Stimulated activated CD4-positive, alpha-beta T cell treated with anti-CD3 and anti-CD28 coated beads, Interleukin-15, amount 100 ng/mL, for 1 hour (primary cell): ENCODE results near the gene SOD2.
"Not testable (repeated sequence)": the region's sequence is repeated elsewhere in the genome, so short reads cannot be mapped to it uniquely, and the experiment has no call there.

ENCODE experiments used
- DNase-seq, 2 donors: peaks; one replicate each; pipeline ENCODE4 v3.0.0-alpha.2; 2020; ENCODE audit warnings: low read depth in 1 of 2, low spot score in 1 of 2

SOD2 gene

DNA sequence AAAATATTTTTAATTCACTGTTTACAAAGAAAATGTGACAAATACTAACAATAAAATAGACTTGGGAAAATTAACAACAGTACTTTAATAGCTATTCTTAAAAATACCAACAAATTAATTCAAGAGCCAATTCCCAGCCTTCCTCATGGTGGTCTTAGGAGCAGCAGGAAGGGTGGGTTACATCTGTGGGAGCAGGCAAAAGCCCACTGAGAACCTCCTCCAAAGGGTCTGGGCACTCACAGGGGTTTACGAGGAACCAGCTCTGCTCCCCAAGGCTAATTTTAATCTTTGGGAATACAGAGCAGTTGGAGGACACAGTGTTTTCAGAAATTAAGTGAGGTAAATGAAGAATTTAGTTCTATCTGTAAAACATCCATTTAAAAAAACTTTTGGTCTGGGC lies 10.2 kb downstream of the SOD2 start:
- DNase-seq = no peak

DNA sequence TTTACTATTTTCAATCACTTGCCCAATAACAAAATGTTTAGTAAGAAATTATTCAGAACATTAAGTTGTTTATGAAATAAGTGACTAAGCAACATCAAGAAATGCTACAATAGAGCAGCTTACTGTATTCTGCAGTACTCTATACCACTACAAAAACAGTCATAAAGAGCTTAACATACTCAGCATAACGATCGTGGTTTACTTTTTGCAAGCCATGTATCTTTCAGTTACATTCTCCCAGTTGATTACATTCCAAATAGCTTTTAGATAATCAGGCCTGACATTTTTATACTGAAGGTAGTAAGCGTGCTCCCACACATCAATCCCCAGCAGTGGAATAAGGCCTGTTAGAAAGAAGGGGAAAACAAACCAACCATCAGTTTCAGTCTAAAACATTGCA lies 10.7 kb downstream of the SOD2 start:
- DNase-seq = no peak

GRCh38 chr6:159681191-159681880 lies 11.7 kb downstream of the SOD2 start:
- DNase-seq = no peak

- DNase-seq = no peak
Measured at GRCh38 chr6:159680104-159680503, 12.9 kb downstream of the SOD2 start.

GRCh38 chr6:159679091-159680077 lies 13.7 kb downstream of the SOD2 start:
- no peak for DNase-seq

- no peak for DNase-seq
Measured at GRCh38 chr6:159678574-159678973, 14.5 kb downstream of the SOD2 start.

DNA sequence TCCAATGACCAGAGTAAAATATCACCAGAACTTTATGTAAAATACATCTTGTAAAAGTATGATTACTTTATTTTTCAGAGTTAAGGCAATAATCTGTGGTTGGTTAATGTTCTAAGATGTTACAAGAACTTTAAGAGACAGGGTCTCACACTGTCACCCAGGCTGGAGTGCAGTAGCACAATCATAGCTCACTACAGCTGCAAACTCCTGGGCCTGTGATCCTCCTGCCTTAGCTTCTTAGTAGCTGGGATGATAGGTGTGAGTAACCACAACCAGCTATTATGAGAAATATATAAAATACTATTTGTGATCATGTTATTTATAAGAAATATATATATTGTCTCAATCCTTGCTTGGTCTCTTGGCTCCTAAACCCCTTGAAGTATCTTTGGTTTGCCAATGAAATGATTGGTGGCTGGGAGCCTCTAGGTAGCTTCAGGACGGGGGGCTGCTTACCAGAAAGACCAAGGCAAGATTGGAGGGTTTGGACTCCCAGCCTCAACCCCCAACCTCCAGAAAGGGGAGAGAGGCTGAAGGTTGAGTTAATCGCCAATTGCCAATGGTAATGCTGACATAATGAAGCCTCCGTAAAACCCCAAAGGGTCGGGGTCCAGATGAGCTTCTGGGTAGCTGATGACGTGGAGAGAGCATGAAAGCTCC lies 15.4 kb downstream of the SOD2 start:
- no peak for DNase-seq

- DNase-seq = no peak
Measured at GRCh38 chr6:159676890-159677505, 16.0 kb downstream of the SOD2 start.

- not testable (repeated sequence) for DNase-seq
Measured at GRCh38 chr6:159676236-159676635, 16.8 kb downstream of the SOD2 start.

GRCh38 chr6:159665868-159666635 lies 27.0 kb downstream of the SOD2 start:
- no peak for DNase-seq

GRCh38 chr6:159663368-159663889 lies 29.6 kb downstream of the SOD2 start:
- not testable (repeated sequence) for DNase-seq

DNA sequence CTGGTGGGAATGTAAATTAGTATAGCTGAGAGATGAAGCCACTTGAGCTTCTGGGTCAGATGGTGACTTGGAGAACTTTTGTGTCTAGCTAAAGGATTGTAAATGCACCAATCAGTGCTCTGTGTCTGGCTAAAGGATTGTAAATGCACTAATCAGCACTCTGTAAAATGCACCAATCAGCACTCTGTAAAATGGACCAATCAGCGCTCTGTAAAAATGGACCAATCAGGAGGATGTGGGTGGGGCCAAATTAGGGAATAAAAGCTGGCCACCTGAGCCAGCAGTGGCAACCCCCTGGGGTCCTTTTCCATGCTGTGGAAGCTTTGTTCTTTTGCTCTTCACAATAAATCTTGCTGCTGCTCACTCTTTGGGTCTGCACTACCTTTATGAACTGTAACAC lies 31.1 kb downstream of the SOD2 start:
- not testable (repeated sequence) for DNase-seq

- DNase-seq = no peak
Measured at GRCh38 chr6:159655409-159655988, 37.5 kb downstream of the SOD2 start.

- no peak for DNase-seq
Measured at GRCh38 chr6:159654483-159655098, 38.5 kb downstream of the SOD2 start.

GRCh38 chr6:159650314-159650713 lies 42.7 kb downstream of the SOD2 start:
- no peak for DNase-seq

- no peak for DNase-seq
Measured at GRCh38 chr6:159649441-159649840, 43.6 kb downstream of the SOD2 start.

- no peak for DNase-seq
Measured at GRCh38 chr6:159646733-159647132, 46.3 kb downstream of the SOD2 start.

DNA sequence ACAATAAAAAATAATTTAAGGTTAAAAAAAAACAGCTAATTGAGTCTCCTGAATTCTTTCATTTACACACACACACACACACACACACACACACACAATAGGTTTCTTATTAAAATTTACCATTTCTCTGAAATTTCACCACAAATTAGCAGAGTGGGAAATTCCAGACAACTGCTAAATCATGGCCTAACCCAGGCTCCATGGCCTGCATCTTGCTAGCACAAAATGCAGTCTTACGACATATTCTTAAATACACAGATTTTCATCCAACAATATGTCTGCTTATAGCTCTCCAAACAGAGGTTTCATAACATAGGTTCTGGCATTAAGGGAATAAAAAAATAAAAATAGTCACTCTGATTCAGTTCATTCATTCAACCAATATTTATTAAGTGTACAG lies 46.9 kb downstream of the SOD2 start:
- DNase-seq = no peak

DNA sequence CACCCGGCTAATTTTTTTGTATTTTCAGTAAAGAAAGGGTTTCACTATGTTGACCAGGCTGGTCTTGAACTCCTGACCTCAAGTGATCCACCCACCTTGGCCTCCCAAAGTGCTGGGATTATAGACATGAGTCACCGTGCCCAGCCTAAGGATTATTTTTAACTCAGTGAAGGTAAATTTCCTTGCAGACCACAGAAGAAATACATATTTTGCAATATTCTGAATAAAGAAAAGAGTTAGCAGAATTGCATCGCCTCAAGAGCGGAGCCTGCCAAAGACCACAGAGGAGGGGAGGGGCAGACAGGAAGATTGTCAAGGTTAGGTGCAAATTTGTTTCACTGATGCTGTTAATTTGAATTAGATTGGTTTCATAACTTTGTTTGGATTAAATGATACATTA lies 47.4 kb downstream of the SOD2 start:
- no peak for DNase-seq
